Nephron (organoid): ENCODE data around the gene ERICH2.
"Not testable (repeated sequence)": the region's sequence is repeated elsewhere in the genome, so short reads cannot be mapped to it uniquely, and the experiment has no call there.

Experiments used
- H3K27ac Mint-ChIP-seq, 3 experiments: 2 replicates each; pipeline ENCODE4 v1.8.0; 2020; ENCODE audit warnings: mixed read lengths in 3 of 3, mild to moderate bottlenecking in 2 of 3, moderate library complexity in 1 of 3
- H3K27me3 Mint-ChIP-seq: 2 replicates; pipeline ENCODE4 v1.8.0; 2021; ENCODE audit warnings: low read depth, mild to moderate bottlenecking, moderate library complexity, mixed read lengths
- H3K36me3 Mint-ChIP-seq: 2 replicates; pipeline ENCODE4 v1.8.0; 2020; ENCODE audit warnings: low read depth, mixed read lengths
- H3K4me1 Mint-ChIP-seq: 2 replicates; pipeline ENCODE4 v1.8.0; 2020; ENCODE audit warnings: mixed read lengths
- H3K4me3 Mint-ChIP-seq, 3 experiments: 2 replicates each; pipeline ENCODE4 v1.8.0; 2020; ENCODE audit warnings: mild to moderate bottlenecking in 3 of 3, mixed read lengths in 3 of 3, moderate library complexity in 2 of 3
- H3K9me3 Mint-ChIP-seq: 2 replicates; pipeline ENCODE4 v1.8.0; 2020; ENCODE audit warnings: mixed read lengths
- TF ChIP-seq, protein P1 (sequence below), 3 experiments: fragments of 200-600 bp; sonication (generic); IDR thresholded peaks; one replicate each; pipeline ENCODE4 v1.5.0; 2021; ENCODE audit warnings: antibody characterized with exemption in 3 of 3; ENCODE audit not compliant: unreplicated experiment in 3 of 3

ERICH2 gene

DNA sequence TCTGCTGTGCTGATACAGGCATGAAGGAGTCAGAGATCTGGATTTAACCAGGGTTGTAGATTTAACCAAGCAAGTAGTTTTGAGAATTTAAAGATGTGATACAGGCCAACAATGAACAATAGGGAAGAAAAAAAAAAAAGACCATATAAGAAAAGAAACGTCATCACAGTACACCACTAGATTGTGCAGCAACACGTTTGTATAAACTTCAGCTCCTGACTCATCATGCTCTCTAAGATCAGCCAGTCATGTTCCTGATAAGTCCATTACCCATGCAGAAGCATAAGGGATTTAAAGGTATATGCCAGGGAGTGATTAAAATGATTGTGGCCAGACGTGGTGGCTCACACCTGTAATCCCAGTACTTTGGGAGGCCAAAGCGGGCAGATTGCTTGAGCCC, 22.3 kb upstream of the ERICH2 start:
- H3K9me3 Mint-ChIP-seq, result no peaks in the 10 kb centered on the region
- H3K4me1 Mint-ChIP-seq, result no peaks in the 10 kb centered on the region
- TF ChIP-seq, protein P1, sequence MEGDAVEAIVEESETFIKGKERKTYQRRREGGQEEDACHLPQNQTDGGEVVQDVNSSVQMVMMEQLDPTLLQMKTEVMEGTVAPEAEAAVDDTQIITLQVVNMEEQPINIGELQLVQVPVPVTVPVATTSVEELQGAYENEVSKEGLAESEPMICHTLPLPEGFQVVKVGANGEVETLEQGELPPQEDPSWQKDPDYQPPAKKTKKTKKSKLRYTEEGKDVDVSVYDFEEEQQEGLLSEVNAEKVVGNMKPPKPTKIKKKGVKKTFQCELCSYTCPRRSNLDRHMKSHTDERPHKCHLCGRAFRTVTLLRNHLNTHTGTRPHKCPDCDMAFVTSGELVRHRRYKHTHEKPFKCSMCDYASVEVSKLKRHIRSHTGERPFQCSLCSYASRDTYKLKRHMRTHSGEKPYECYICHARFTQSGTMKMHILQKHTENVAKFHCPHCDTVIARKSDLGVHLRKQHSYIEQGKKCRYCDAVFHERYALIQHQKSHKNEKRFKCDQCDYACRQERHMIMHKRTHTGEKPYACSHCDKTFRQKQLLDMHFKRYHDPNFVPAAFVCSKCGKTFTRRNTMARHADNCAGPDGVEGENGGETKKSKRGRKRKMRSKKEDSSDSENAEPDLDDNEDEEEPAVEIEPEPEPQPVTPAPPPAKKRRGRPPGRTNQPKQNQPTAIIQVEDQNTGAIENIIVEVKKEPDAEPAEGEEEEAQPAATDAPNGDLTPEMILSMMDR (IDR thresholded peaks at IDR 0.05; ENCODE audit: unreplicated experiment in 3 of 3), result no peak
- no peaks in the 10 kb centered on the region for H3K36me3 Mint-ChIP-seq
- H3K4me3 Mint-ChIP-seq, result no peak overlapping the region
- H3K27me3 Mint-ChIP-seq, result no peaks in the 10 kb centered on the region
- no peak overlapping the region for H3K27ac Mint-ChIP-seq

- not testable (repeated sequence) for H3K36me3 Mint-ChIP-seq, H3K4me1 Mint-ChIP-seq, H3K9me3 Mint-ChIP-seq, H3K27ac Mint-ChIP-seq, H3K27me3 Mint-ChIP-seq, H3K4me3 Mint-ChIP-seq
Measured at GRCh38 chr2:170751555-170751954, 18.6 kb upstream of the ERICH2 start.

GRCh38 chr2:170761572-170761971, 8.6 kb upstream of the ERICH2 start:
- H3K9me3 Mint-ChIP-seq, result no peaks in the 10 kb centered on the region
- H3K27ac Mint-ChIP-seq, result no peak overlapping the region
- TF ChIP-seq, protein P1 (IDR thresholded peaks at IDR 0.05; ENCODE audit: unreplicated experiment in 3 of 3), result no peak
- no peaks in the 10 kb centered on the region for H3K36me3 Mint-ChIP-seq
- no peaks in the 10 kb centered on the region for H3K27me3 Mint-ChIP-seq
- H3K4me1 Mint-ChIP-seq, result no peaks in the 10 kb centered on the region
- no peak overlapping the region for H3K4me3 Mint-ChIP-seq

- Mint-ChIP-seq H3K27ac (no peak overlapping the region), H3K9me3 (no peaks in the 10 kb centered on the region), H3K4me1 (no peaks in the 10 kb centered on the region), H3K4me3 (no peak overlapping the region), H3K27me3 (no peaks in the 10 kb centered on the region), H3K36me3 (no peaks in the 10 kb centered on the region)
- TF ChIP-seq, protein P1 (IDR thresholded peaks at IDR 0.05; ENCODE audit: unreplicated experiment in 3 of 3), result no peak
Measured at GRCh38 chr2:170762760-170763159, 7.4 kb upstream of the ERICH2 start.

DNA sequence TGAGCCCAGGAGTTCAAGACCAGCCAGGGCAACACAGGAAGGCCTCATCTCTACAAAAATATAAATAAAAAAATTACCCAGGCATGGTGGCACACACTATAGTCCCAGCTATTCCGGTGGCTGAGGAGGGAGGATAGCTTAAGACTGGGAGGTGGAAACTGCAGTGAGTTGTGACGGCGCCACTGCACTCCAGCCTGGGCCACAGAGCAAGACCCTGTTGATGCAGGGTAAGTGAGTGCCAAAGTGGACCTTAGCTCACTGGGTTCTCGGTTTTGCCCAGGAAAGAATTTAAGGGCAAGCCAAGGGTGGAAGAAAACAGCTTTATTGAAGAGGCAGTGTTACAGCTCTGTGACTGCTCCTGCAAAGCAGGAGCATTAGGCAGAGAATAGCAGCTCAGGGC, 6.9 kb upstream of the ERICH2 start:
- no peak overlapping the region for H3K27ac Mint-ChIP-seq
- H3K4me1 Mint-ChIP-seq, result no peaks in the 10 kb centered on the region
- H3K36me3 Mint-ChIP-seq, result no peaks in the 10 kb centered on the region
- no peaks in the 10 kb centered on the region for H3K9me3 Mint-ChIP-seq
- no peaks in the 10 kb centered on the region for H3K27me3 Mint-ChIP-seq
- H3K4me3 Mint-ChIP-seq, result no peak overlapping the region
- TF ChIP-seq, protein P1 (IDR thresholded peaks at IDR 0.05; ENCODE audit: unreplicated experiment in 3 of 3), result no peak

- Mint-ChIP-seq H3K27ac (no peak overlapping the region), H3K27me3 (no peaks in the 10 kb centered on the region), H3K9me3 (no peaks in the 10 kb centered on the region)
Measured at GRCh38 chr2:170764880-170765261, 5.3 kb upstream of the ERICH2 start.

More at GRCh38 chr2:170764880-170765261, 5.3 kb upstream of the ERICH2 start:
- H3K4me1 Mint-ChIP-seq, result no peaks in the 10 kb centered on the region
- no peaks in the 10 kb centered on the region for H3K36me3 Mint-ChIP-seq
- TF ChIP-seq, protein P1 (IDR thresholded peaks at IDR 0.05; ENCODE audit: unreplicated experiment in 3 of 3), result no peak
- no peak overlapping the region for H3K4me3 Mint-ChIP-seq
